Sigmoid colon (tissue), 4 donors: ENCODE results near the gene ELOVL5.

Source experiments
- CTCF ChIP-seq, 4 experiments: fragments of 450-650 bp in 3 of 4; fragments of 200-600 bp in 1 of 4; IDR thresholded peaks; one replicate each; pipeline ENCODE4 v1.5.1; 2016 to 2019; ENCODE audit warnings: antibody characterized with exemption in 4 of 4, mild to moderate bottlenecking in 3 of 4, moderate library complexity in 2 of 4
- EP300 ChIP-seq, 4 donors: sonication (generic); formaldehyde crosslinking; IDR thresholded peaks; one replicate each; pipeline ENCODE4 v1.6.1; 2017; ENCODE audit warnings: antibody characterized with exemption in 4 of 4
- POLR2A ChIP-seq, 2 donors: fragments of 450-650 bp; IDR thresholded peaks; one replicate each; pipeline ENCODE4 v1.6.1; 2016; ENCODE audit warnings: antibody characterized with exemption in 2 of 2, mild to moderate bottlenecking in 2 of 2, moderate library complexity in 2 of 2
- POLR2AphosphoS5 ChIP-seq, 4 donors: sonication (generic); formaldehyde crosslinking; IDR thresholded peaks; one replicate each; pipeline ENCODE4 v1.6.1; 2017; ENCODE audit warnings: antibody characterized with exemption in 4 of 4

GRCh38 chr6:53284901-53285300, 63.8 kb downstream of the ELOVL5 start:
- no peak for TF ChIP-seq POLR2A (IDR thresholded peaks at IDR 0.05)
- TF ChIP-seq POLR2AphosphoS5 (IDR thresholded peaks at IDR 0.05) = no peak
- TF ChIP-seq EP300 (IDR thresholded peaks at IDR 0.05) = no peak
- TF ChIP-seq CTCF (IDR thresholded peaks at IDR 0.05) = no peak
